ENCODE measurements around the gene SNX32. TPM values are rescaled to one million over a fixed set of nuclear protein-coding genes. Genes with fewer than 3 reads are reported as not detected.

Gene SNX32
- total RNA-seq, 3 donors from 2014 or later, result 0.15 to 2.3 (median 0.48) TPM

GRCh38 chr11:65849771-65850216, 16.0 kb downstream of the SNX32 start:
- Histone ChIP-seq H3K27me3 (no peaks in the 10 kb centered on the region), H3K27ac (no peak overlapping the region), H3K4me1 (no peaks in the 10 kb centered on the region), H3K36me3 (no peaks in the 10 kb centered on the region), H3K9me3 (peaks cover 0 to 8% of the 10 kb centered on the region in 2 donors), H3K4me3 (no peak overlapping the region)
- intact Hi-C loops (cut with DNase I; ENCODE audit: low total_unique reads), result loop anchor here (5.0 kb wide), 1 partner anchor 697 kb away; no protein-coding TSS in a partner anchor
- TF ChIP-seq POLR2A (IDR thresholded peaks at IDR 0.05), result no peak
- no peak for TF ChIP-seq CTCF (IDR thresholded peaks at IDR 0.05)
- no peak for DNase-seq (ENCODE audit: low spot score in 2 of 2)

GRCh38 chr11:65850217-65851082, 16.7 kb downstream of the SNX32 start:
- Histone ChIP-seq H3K9me3 (peaks cover 0 to 8% of the 10 kb centered on the region in 2 donors), H3K4me1 (peaks cover 0 to 1% of the 10 kb centered on the region in 2 donors), H3K27me3 (no peaks in the 10 kb centered on the region), H3K27ac (no peak overlapping the region), H3K36me3 (no peaks in the 10 kb centered on the region), H3K4me3 (no peak overlapping the region)
- DNase-seq (ENCODE audit: low spot score in 2 of 2), result no peak
- TF ChIP-seq POLR2AphosphoS5 (IDR thresholded peaks at IDR 0.05), result no peak
- TF ChIP-seq CTCF (IDR thresholded peaks at IDR 0.05), result no peak
- no peak for TF ChIP-seq POLR2A (IDR thresholded peaks at IDR 0.05)
- intact Hi-C loops (cut with DNase I; ENCODE audit: low total_unique reads), result no loop called here

- no peak overlapping the region for H3K27ac ChIP-seq
- H3K9me3 ChIP-seq, result peaks cover 0 to 8% of the 10 kb centered on the region in 2 donors
- no peak overlapping the region for H3K4me3 ChIP-seq
- no peak for DNase-seq (ENCODE audit: low spot score in 2 of 2)
- H3K4me1 ChIP-seq, result peaks cover 3 to 5% of the 10 kb centered on the region in 2 donors
- no peaks in the 10 kb centered on the region for H3K27me3 ChIP-seq
- no peak for TF ChIP-seq POLR2A (IDR thresholded peaks at IDR 0.05)
- no peak for TF ChIP-seq POLR2AphosphoS5 (IDR thresholded peaks at IDR 0.05)
- no peak for TF ChIP-seq CTCF (IDR thresholded peaks at IDR 0.05)
- no peaks in the 10 kb centered on the region for H3K36me3 ChIP-seq
- intact Hi-C loops (cut with DNase I; ENCODE audit: low total_unique reads), result no loop called here
These were observed 17.4 kb downstream of the SNX32 start for GRCh38 chr11:65851083-65851579.

- H3K36me3 ChIP-seq, result no peaks in the 10 kb centered on the region
- DNase-seq (ENCODE audit: low spot score in 2 of 2), result no peak
- intact Hi-C loops (cut with DNase I; ENCODE audit: low total_unique reads), result no loop called here
- peaks cover 3 to 8% of the 10 kb centered on the region in 2 donors for H3K4me1 ChIP-seq
- H3K27me3 ChIP-seq, result no peaks in the 10 kb centered on the region
- H3K27ac ChIP-seq, result no peak overlapping the region
- peaks cover 0 to 8% of the 10 kb centered on the region in 2 donors for H3K9me3 ChIP-seq
- no peak overlapping the region for H3K4me3 ChIP-seq
- TF ChIP-seq POLR2AphosphoS5 (IDR thresholded peaks at IDR 0.05) (no peak), POLR2A (IDR thresholded peaks at IDR 0.05) (no peak), CTCF (IDR thresholded peaks at IDR 0.05) (no peak)
These were observed 18.2 kb downstream of the SNX32 start for GRCh38 chr11:65851811-65852507.
